Gastrocnemius medialis (tissue), 4 donors: ENCODE measurements around the gene ANKMY1.

Experiments
- POLR2A ChIP-seq, 2 donors: fragments of 450-650 bp; IDR thresholded peaks; one replicate each; pipeline ENCODE4 v1.6.1; 2017; ENCODE audit warnings: antibody characterized with exemption in 2 of 2, mild to moderate bottlenecking in 2 of 2, moderate library complexity in 2 of 2
- TF ChIP-seq, protein P1 (sequence below), 5 experiments: fragments of 450-650 bp in 3 of 5; fragments of 200-600 bp in 2 of 5; sonication (generic) in 2 of 5; IDR thresholded peaks in 4 of 5; conservative IDR thresholded peaks in 1 of 5; 1 replicate in 4 of 5; 2 replicates in 1 of 5; pipeline ENCODE4 v1.5.1; 2016 to 2019; ENCODE audit warnings: antibody characterized with exemption in 5 of 5, mild to moderate bottlenecking in 3 of 5, moderate library complexity in 3 of 5

GRCh38 chr2:240600451-240600961 is 42.7 kb upstream of the ANKMY1 start:
- TF ChIP-seq POLR2A (IDR thresholded peaks at IDR 0.05) = no peak
- TF ChIP-seq, protein P1, sequence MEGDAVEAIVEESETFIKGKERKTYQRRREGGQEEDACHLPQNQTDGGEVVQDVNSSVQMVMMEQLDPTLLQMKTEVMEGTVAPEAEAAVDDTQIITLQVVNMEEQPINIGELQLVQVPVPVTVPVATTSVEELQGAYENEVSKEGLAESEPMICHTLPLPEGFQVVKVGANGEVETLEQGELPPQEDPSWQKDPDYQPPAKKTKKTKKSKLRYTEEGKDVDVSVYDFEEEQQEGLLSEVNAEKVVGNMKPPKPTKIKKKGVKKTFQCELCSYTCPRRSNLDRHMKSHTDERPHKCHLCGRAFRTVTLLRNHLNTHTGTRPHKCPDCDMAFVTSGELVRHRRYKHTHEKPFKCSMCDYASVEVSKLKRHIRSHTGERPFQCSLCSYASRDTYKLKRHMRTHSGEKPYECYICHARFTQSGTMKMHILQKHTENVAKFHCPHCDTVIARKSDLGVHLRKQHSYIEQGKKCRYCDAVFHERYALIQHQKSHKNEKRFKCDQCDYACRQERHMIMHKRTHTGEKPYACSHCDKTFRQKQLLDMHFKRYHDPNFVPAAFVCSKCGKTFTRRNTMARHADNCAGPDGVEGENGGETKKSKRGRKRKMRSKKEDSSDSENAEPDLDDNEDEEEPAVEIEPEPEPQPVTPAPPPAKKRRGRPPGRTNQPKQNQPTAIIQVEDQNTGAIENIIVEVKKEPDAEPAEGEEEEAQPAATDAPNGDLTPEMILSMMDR (IDR thresholded peaks at IDR 0.05 in 4 of 5, conservative IDR thresholded peaks at IDR 0.05 in 1 of 5) = no peak
